Spleen (tissue), 7 donors: ENCODE results near the gene DCP1A.

Source experiments
- CTCF ChIP-seq, 11 experiments: fragments of 200-600 bp in 7 of 11; fragments of 450-650 bp in 4 of 11; sonication (generic) in 4 of 11; IDR thresholded peaks in 8 of 11; conservative IDR thresholded peaks in 3 of 11; 1 replicate in 7 of 11; 2 replicates in 4 of 11; pipeline versions ENCODE4 v1.4.0 to v1.8.0; 2016 to 2021; ENCODE audit warnings: antibody characterized with exemption in 11 of 11, inconsistent platforms in 4 of 11, mild to moderate bottlenecking in 1 of 11
- POLR2AphosphoS5 ChIP-seq, 3 donors: sonication (generic); formaldehyde crosslinking; IDR thresholded peaks; one replicate each; pipeline ENCODE4 v1.5.1; 2017; ENCODE audit warnings: antibody characterized with exemption in 3 of 3
- donor health status: DM: no; HTN: no; CAD: no; lungs with moderate emphysema.
- donor health status: DM: no; HTN: no; CAD: no.
- donor health status: DM: no; HTN: no; CAD: no.

- TF ChIP-seq POLR2AphosphoS5 (IDR thresholded peaks at IDR 0.05) (no peak), CTCF (IDR thresholded peaks at IDR 0.05 in 8 of 11, conservative IDR thresholded peaks at IDR 0.05 in 3 of 11) (no peak)
Measured at GRCh38 chr3:53261712-53262111, 85.6 kb downstream of the DCP1A start.
